HFFc6 (cell line): ENCODE measurements around the gene ZNF580. TPM values are rescaled to one million over a fixed set of nuclear protein-coding genes. Genes with fewer than 3 reads are reported as not detected.

Source experiments
- DNase-seq: peaks from one replicate; pipeline ENCODE4 v3.0.0-alpha.2; 2018
- H3K27ac Mint-ChIP-seq: 2 replicates; pipeline ENCODE4 v1.8.0; 2020; ENCODE audit warnings: mild to moderate bottlenecking, mixed read lengths
- H3K27me3 Mint-ChIP-seq: 2 replicates; pipeline ENCODE4 v1.8.0; 2021; ENCODE audit warnings: mild to moderate bottlenecking, moderate library complexity, mixed read lengths; ENCODE audit not compliant: insufficient read depth
- H3K36me3 Mint-ChIP-seq: 2 replicates; pipeline ENCODE4 v1.8.0; 2021; ENCODE audit warnings: low read depth, mixed read lengths
- H3K4me1 Mint-ChIP-seq: 2 replicates; pipeline ENCODE4 v1.8.0; 2020; ENCODE audit warnings: low read depth, mixed read lengths
- H3K4me3 Mint-ChIP-seq: 2 replicates; pipeline ENCODE4 v1.8.0; 2020; ENCODE audit warnings: mild to moderate bottlenecking, moderate library complexity, mixed read lengths
- H3K9me3 Mint-ChIP-seq: 2 replicates; pipeline ENCODE4 v1.8.0; 2020; ENCODE audit warnings: mild to moderate bottlenecking, mixed read lengths
- total RNA-seq, 6 experiments: library from RNA; stranded (reverse); fragmentation: NEBNext Ultra II Directional; extraction: Animal tissue kit (Norgen Biotek cat#: 25700); gene quantifications; 2 replicates in 1 of 6; 3 replicates in 5 of 6; pipeline ENCODE4 v1.2.3, GENCODE V29; 2021
- TF ChIP-seq, protein P1 (sequence below): fragments of 200-600 bp; sonication (generic); IDR thresholded peaks from 2 replicates; pipeline ENCODE4 v1.5.0; 2021; ENCODE audit warnings: antibody characterized with exemption, mild to moderate bottlenecking

Gene ZNF580
- total RNA-seq, 6 experiments from 2014 or later, result 51.0 to 60.5 (median 57.7) TPM

DNA sequence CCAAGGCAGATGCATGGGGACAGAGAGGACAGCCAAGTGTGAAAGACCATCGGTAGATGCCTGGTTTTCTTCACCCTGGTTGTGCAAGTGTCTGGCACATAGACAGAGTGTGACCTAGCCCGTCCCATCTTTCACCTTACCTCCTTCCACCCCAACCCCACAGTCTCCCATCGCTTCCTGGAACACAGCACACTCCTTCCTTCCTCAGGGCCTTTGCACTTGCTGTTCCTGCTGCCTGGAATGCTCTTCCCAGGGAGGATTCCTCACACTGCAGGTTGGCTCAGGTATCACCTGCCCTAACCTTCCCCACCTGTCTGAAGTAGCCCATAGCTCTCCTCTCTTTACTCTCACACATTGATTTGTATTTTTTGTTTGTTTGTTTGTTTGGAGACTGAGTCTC, 44.5 kb upstream of the ZNF580 start:
- no peak overlapping the region for H3K4me3 Mint-ChIP-seq
- no peaks in the 10 kb centered on the region for H3K9me3 Mint-ChIP-seq
- TF ChIP-seq, protein P1, sequence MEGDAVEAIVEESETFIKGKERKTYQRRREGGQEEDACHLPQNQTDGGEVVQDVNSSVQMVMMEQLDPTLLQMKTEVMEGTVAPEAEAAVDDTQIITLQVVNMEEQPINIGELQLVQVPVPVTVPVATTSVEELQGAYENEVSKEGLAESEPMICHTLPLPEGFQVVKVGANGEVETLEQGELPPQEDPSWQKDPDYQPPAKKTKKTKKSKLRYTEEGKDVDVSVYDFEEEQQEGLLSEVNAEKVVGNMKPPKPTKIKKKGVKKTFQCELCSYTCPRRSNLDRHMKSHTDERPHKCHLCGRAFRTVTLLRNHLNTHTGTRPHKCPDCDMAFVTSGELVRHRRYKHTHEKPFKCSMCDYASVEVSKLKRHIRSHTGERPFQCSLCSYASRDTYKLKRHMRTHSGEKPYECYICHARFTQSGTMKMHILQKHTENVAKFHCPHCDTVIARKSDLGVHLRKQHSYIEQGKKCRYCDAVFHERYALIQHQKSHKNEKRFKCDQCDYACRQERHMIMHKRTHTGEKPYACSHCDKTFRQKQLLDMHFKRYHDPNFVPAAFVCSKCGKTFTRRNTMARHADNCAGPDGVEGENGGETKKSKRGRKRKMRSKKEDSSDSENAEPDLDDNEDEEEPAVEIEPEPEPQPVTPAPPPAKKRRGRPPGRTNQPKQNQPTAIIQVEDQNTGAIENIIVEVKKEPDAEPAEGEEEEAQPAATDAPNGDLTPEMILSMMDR, result no peak
- H3K27ac Mint-ChIP-seq, result no peak overlapping the region
- no peak for DNase-seq
- H3K4me1 Mint-ChIP-seq, result peaks cover 13% of the 10 kb centered on the region
- no peaks in the 10 kb centered on the region; the same call in 1 of the 2 replicates for H3K27me3 Mint-ChIP-seq
- H3K36me3 Mint-ChIP-seq, result peaks cover 51% of the 10 kb centered on the region

GRCh38 chr19:55597501-55597921, 43.3 kb upstream of the ZNF580 start:
- Mint-ChIP-seq H3K27me3 (no peaks in the 10 kb centered on the region; the same call in 1 of the 2 replicates), H3K27ac (no peak overlapping the region), H3K4me3 (no peak overlapping the region), H3K9me3 (no peaks in the 10 kb centered on the region), H3K4me1 (peaks cover 19% of the 10 kb centered on the region), H3K36me3 (peaks cover 44% of the 10 kb centered on the region)
- no peak for DNase-seq
- TF ChIP-seq, protein P1, result no peak

DNA sequence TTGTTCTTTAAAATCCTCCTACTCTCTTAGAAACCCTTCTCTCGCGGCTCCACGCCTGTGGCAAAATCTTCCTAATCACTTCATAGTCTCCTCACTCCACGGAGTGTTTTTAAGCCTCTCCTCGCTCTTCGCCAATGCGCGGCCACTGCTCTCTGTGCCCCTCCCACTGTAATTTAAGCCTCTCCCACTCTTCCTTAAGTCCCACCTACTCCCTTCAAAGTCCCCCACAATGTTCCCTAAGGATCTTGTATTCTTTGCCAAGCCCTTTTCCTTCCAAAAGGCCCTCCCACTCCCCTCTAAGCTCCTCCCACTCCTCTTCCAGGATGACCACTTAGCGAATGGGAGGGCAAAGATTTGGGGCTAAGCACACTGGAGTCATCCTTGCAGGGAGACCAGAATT, 42.8 kb upstream of the ZNF580 start:
- TF ChIP-seq, protein P1, result no peak
- Mint-ChIP-seq H3K4me1 (peaks cover 19% of the 10 kb centered on the region), H3K36me3 (peaks cover 45% of the 10 kb centered on the region), H3K4me3 (no peak overlapping the region), H3K27me3 (no peaks in the 10 kb centered on the region; the same call in none of the 2 replicates), H3K27ac (no peak overlapping the region), H3K9me3 (no peaks in the 10 kb centered on the region)
- DNase-seq, result no peak

DNA sequence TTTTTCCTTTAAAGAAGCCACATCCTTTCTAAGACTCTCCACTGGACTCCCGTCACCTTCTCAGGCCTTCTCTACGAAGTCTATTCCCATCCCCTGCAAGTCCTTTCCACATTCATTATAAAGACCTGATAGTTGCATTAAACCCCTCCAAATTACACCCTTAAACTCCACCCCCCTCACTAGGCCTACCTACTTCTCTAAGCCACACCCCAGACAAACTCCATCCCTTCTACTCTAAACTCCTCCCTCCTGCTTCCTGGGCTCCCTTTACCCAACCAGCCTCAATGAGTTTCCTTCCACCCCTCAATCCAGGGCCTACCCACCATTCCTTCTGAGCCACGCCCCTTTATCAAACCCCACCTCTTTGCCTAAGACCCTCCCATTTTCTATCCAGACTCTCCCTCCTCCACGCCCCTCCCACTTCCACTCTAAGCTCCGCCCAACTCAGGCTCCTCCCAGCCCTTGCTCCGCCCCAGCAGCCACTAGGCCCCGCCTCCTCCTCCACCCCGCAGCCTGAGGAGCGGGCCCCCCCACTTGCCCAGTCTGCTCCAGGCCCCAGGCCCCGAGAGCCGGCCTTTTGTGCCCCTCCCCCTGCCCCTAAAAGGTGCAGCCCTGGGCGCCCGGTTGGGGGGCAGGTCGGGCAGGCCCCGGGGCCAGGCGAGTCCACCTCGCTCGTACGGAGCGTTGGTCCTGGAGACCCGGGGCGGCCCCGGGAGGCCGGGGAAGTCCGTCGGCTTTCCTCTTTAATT, 41.9 kb upstream of the ZNF580 start:
- peak overlapping the region; percentile 98 for H3K4me3 Mint-ChIP-seq
- no peaks in the 10 kb centered on the region for H3K9me3 Mint-ChIP-seq
- TF ChIP-seq, protein P1, result no peak
- peaks cover 1% of the 10 kb centered on the region for H3K27me3 Mint-ChIP-seq
- peaks cover 46% of the 10 kb centered on the region for H3K36me3 Mint-ChIP-seq
- DNase-seq, result peak; percentile 92
- H3K4me1 Mint-ChIP-seq, result peaks cover 19% of the 10 kb centered on the region
- peak overlapping the region; percentile 99 for H3K27ac Mint-ChIP-seq

- TF ChIP-seq, protein P1, result no peak
- Mint-ChIP-seq H3K36me3 (peaks cover 45% of the 10 kb centered on the region), H3K27ac (peak within 1 kb of the TSS; percentile 99), H3K4me1 (peaks cover 21% of the 10 kb centered on the region), H3K9me3 (no peaks in the 10 kb centered on the region), H3K27me3 (peaks cover 1% of the 10 kb centered on the region), H3K4me3 (peak within 1 kb of the TSS; percentile 98)
- peak; percentile 96 for DNase-seq
Observed at GRCh38 chr19:55599468-55599841, 41.3 kb upstream of the ZNF580 start, which contains the start of gene FIZ1. FIZ1 (minus strand) TSS chr19:55599517; CDS start chr19:55597865, 1,652 bp downstream.
